Epithelial cell of esophagus (primary cell): ENCODE data around the gene BHMT2.

ENCODE experiments used
- DNase-seq: peaks from one replicate; pipeline ENCODE4 v3.0.0; 2010; ENCODE audit warnings: low read depth
- H3K4me3 ChIP-seq: 2 replicates; pipeline ENCODE4 v1.5.1; 2011; ENCODE audit warnings: mild to moderate bottlenecking, low read length, control low read depth
- TF ChIP-seq, protein P1 (sequence below): IDR thresholded peaks from 2 replicates; pipeline ENCODE4 v1.5.1; 2011; ENCODE audit warnings: low read depth, mild to moderate bottlenecking, low read length, control low read depth, inconsistent platforms; ENCODE audit not compliant: insufficient read depth; ENCODE audit errors: missing control alignments

Gene BHMT2, protein sequence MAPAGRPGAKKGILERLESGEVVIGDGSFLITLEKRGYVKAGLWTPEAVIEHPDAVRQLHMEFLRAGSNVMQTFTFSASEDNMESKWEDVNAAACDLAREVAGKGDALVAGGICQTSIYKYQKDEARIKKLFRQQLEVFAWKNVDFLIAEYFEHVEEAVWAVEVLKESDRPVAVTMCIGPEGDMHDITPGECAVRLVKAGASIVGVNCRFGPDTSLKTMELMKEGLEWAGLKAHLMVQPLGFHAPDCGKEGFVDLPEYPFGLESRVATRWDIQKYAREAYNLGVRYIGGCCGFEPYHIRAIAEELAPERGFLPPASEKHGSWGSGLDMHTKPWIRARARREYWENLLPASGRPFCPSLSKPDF

DNA sequence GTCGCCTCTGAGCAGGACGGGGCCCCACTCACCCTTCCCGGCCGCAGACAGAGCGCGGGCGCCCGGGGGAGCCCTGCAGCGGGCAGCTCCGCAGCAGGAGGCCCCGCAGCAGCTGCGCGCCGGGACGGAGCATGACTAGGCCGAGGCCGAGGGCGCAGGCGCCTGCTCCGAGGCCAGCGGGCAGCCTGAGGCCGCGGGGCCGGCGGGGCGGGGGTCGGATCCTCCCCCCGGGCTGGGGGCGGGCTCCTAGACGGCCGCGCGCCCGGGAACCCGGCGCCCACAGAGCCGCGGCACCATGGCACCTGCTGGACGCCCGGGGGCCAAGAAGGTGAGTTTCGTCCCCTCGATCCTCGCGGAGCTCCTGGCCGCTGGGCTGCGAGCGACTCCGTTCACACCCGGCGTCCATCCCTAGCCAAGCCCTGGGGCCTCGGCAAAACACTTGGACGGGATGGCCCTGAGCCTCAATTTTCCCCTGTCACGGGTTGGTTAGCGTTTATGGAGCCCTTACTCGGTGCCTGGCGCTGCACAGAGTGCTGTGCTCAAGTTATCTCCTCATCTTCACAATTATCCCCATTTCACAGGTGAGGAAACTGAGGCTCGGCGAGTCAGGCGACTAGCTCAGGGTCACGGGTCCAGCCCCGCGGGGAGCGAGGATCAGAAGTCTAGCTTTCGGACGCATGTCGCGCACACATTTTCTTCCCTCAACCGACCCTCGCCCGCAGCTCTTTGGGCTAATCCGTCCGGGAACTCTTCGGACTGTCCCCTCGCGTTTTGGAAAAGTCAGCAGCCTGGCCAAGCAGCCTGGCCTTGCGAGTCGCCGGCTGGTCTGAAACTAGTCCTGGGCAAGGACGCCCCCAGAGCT, at the start of gene BHMT2, which contains the start of gene DMGDH:
TSS of gene BHMT2 (plus strand) at position 280 of the 862 bp plus-strand sequence. CDS start at position 296, 16 bp downstream.
TSS of gene DMGDH (minus strand) at position 187 of the 862 bp plus-strand sequence. CDS start at position 133, 54 bp downstream.
- peak within 1 kb of the TSS; percentile 16 for H3K4me3 ChIP-seq
- DNase-seq, result peak; percentile 24

DNA sequence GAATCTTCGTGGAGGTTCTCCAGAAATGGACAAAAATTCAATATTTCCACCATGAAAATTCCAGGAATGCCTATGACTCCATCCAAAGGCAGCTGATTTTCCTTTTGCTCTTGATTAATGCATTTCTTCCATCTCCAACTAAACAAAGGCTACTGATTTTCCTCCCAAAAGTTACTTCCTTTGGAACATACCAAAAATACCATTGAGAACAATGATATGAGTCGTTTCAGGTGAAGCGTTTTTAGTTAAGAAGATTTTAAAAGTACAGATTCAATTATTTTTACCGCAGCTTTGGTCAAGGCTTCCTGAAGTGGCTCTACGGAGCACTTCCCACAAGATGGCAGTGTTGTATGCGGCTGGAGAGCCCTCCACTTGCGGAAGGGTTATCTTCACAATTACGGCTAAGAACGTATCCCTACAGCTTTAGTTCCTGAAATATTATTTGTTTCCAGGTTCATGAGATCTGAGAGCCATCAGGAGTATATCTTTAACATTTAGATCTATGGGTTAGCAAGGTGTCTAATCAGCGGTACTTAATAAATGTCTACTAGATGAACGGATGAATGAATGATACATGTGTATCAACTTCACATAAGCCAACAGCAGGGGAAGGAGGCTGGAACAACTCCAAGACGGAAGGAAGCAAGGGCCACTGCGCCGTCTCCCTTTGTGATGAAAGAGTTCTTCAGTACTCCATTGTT, 48.6 kb upstream of the BHMT2 start:
- TF ChIP-seq, protein P1, sequence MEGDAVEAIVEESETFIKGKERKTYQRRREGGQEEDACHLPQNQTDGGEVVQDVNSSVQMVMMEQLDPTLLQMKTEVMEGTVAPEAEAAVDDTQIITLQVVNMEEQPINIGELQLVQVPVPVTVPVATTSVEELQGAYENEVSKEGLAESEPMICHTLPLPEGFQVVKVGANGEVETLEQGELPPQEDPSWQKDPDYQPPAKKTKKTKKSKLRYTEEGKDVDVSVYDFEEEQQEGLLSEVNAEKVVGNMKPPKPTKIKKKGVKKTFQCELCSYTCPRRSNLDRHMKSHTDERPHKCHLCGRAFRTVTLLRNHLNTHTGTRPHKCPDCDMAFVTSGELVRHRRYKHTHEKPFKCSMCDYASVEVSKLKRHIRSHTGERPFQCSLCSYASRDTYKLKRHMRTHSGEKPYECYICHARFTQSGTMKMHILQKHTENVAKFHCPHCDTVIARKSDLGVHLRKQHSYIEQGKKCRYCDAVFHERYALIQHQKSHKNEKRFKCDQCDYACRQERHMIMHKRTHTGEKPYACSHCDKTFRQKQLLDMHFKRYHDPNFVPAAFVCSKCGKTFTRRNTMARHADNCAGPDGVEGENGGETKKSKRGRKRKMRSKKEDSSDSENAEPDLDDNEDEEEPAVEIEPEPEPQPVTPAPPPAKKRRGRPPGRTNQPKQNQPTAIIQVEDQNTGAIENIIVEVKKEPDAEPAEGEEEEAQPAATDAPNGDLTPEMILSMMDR, result peak; percentile 96
- H3K4me3 ChIP-seq, result no peak overlapping the region
- peak; percentile 67 for DNase-seq

More for the DNA sequence above, at the start of gene BHMT2, which contains the start of gene DMGDH:
- TF ChIP-seq, protein P1, result no peak

DNA sequence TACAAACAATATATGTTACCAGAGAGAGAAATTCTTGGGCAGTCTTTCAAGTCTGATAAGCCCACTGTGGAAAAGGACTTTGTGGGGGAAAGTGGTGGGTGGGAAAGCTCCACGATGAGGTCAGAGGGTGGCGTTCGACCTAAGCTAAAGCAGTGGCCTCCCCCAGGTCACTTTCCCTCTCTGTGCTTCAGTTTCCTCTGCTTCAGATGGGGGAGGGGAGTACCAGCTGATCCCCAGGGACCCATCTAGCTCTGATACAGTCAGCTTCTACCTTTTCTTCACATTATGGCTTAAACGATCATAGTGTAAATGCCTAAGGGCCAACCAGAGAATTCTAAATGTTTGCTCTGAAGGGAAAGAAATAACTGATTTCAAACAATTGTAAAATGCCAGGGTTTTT, 47.8 kb upstream of the BHMT2 start:
- H3K4me3 ChIP-seq, result no peak overlapping the region
- DNase-seq, result no peak
- TF ChIP-seq, protein P1, result no peak

DNA sequence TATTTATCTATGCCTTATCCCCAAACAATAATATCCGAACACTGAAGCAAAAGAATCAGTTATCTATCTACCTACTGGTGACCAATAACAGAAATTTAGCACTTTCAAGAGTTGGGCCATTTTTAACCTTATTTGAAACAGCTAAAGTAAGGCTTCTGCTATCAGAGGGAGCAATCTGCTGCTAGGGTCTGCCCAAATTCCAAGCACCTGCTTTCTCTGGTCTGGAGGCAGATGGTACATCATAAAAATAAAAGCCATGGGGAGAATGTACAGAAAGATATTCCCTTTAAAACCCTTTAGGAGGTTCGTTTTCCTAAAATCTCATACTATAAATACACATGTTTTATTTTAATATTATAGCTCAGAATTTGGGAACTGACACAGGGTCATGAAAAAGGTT, 46.8 kb upstream of the BHMT2 start:
- TF ChIP-seq, protein P1, result no peak
- no peak for DNase-seq
- H3K4me3 ChIP-seq, result no peak overlapping the region

DNA sequence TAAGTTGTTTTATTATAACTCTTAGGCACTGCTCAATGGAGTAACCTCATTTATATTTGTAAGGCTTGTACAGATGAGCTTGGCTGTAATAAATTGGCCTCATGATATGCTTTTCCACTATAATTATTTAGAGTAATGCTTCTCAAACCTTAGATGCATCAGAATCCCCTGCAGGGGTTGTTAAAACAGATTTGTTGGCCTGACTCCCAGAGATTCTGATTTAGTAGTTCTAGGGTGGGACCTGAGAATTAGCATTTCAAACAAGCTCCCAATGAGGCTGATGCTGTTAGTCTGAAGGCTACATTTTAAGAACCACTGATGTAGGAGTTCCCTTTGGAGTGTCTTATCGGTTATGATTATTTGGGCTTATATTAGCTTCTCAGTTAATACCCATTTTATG, 46.2 kb upstream of the BHMT2 start:
- H3K4me3 ChIP-seq, result no peak overlapping the region
- no peak for DNase-seq
- TF ChIP-seq, protein P1, result no peak

DNA sequence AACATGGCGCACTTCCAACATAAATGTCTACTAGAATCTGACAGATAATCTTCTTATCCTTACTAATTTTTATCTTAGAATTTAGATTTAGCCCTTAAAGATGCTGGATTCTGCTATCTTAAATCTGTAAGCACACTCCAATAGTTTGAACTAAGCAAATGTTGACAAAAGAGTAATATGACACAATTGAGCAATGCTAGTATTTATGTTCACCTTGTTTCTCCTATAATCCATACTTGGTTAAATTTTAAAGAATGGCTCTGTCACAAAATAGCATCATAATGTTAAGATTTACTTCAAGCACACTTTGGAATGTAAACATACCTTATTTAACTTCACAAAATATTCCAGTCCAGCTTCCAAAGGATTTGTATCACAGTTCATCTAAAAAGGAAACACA, 45.6 kb upstream of the BHMT2 start:
- DNase-seq, result no peak
- H3K4me3 ChIP-seq, result no peak overlapping the region
- TF ChIP-seq, protein P1, result no peak
